IMR-90 (cell line): Measurements from ENCODE around the gene PCYT2. TPM values are rescaled to one million over a fixed set of nuclear protein-coding genes. Genes with fewer than 3 reads are reported as not detected.

ENCODE experiments used
- ATAC-seq: fragments of 200-7000 bp; cut with Tn5 transposase; 2 replicates; pipeline ENCODE4 v1.9.1; 2020; ENCODE audit warnings: low read depth, mild to moderate bottlenecking, moderate library complexity
- BruUV-seq: library from RNA; stranded (reverse); fragments of 400-500 nt; replicated peaks from 2 replicates; lab custom pipeline; 2021; lab: Mats Ljungman, UMichigan
- CTCF ChIA-PET: fragments of 300-600 bp; formaldehyde crosslinking; extraction: SDS; loops from one replicate; lab custom pipeline; 2021; ENCODE audit warnings: antibody characterized with exemption; lab: Yijun Ruan, JAX
- POLR2A ChIA-PET: fragments of 300-600 bp; sonication (Branson Sonifier 250); formaldehyde crosslinking; loops from one replicate; lab custom pipeline; 2022; ENCODE audit warnings: antibody characterized with exemption; ENCODE audit not compliant: unreplicated experiment; lab: Charles Lee
- DNase-seq: peaks from one replicate; pipeline ENCODE4 v3.0.0; 2013
- H2AFZ ChIP-seq: replicated peaks from 2 replicates; pipeline ENCODE3; 2013; ENCODE audit warnings: low read length, mild to moderate bottlenecking; ENCODE audit not compliant: poor library complexity
- H2AK5ac ChIP-seq: 2 replicates; pipeline ENCODE4 v1.6.1; 2013; ENCODE audit warnings: low read depth, low read length, inconsistent platforms
- H2AK9ac ChIP-seq: replicated peaks from 2 replicates; pipeline ENCODE3; 2013; ENCODE audit warnings: mild to moderate bottlenecking, low read depth, low read length, moderate library complexity; ENCODE audit not compliant: poor library complexity
- H2BK120ac ChIP-seq: 2 replicates; pipeline ENCODE4 v1.6.1; 2013; ENCODE audit warnings: low read depth, low read length, inconsistent platforms
- H2BK15ac ChIP-seq: 3 replicates; pipeline ENCODE4 v1.6.1; 2013; ENCODE audit warnings: low read depth, low read length, inconsistent platforms
- H2BK20ac ChIP-seq: 2 replicates; pipeline ENCODE4 v1.6.1; 2013; ENCODE audit warnings: low read depth, mild to moderate bottlenecking, inconsistent platforms, low read length, moderate library complexity
- H2BK5ac ChIP-seq: 2 replicates; pipeline ENCODE4 v1.6.1; 2013; ENCODE audit warnings: mild to moderate bottlenecking, low read depth, low read length, inconsistent platforms; ENCODE audit not compliant: poor library complexity, severe bottlenecking
- H3K14ac ChIP-seq: replicated peaks from 2 replicates; pipeline ENCODE4 v1.6.1; 2013; ENCODE audit warnings: low read depth, low read length, inconsistent platforms
- H3K18ac ChIP-seq: 2 replicates; pipeline ENCODE4 v1.6.1; 2013; ENCODE audit warnings: low read depth, low read length, control low read depth
- H3K23ac ChIP-seq: 2 replicates; pipeline ENCODE4 v1.6.1; 2013; ENCODE audit warnings: low read depth, low read length, inconsistent platforms
- H3K27ac ChIP-seq: 2 replicates; pipeline ENCODE4 v1.5.1; 2013; ENCODE audit warnings: mild to moderate bottlenecking, control low read depth, low read length; ENCODE audit not compliant: insufficient read depth
- H3K27me3 ChIP-seq: 2 replicates; pipeline ENCODE4 v1.6.1; 2013; ENCODE audit warnings: low read length; ENCODE audit not compliant: control insufficient read depth, insufficient read depth
- H3K36me3 ChIP-seq: 2 replicates; pipeline ENCODE4 v1.6.1; 2013; ENCODE audit warnings: low read length, mixed read lengths; ENCODE audit not compliant: control insufficient read depth, insufficient read depth
- H3K4ac ChIP-seq: 2 replicates; pipeline ENCODE4 v1.6.1; 2013; ENCODE audit warnings: low read depth, low read length, inconsistent platforms
- H3K4me1 ChIP-seq: 2 replicates; pipeline ENCODE4 v1.6.1; 2013; ENCODE audit warnings: low read length, mixed read lengths; ENCODE audit not compliant: control insufficient read depth, insufficient read depth
- H3K4me2 ChIP-seq: 2 replicates; pipeline ENCODE4 v1.6.1; 2013; ENCODE audit warnings: low read depth, mild to moderate bottlenecking, control low read depth, low read length, moderate library complexity
- H3K4me3 ChIP-seq: 2 replicates; pipeline ENCODE4 v1.5.1; 2013; ENCODE audit warnings: low read depth, mild to moderate bottlenecking, control low read depth, low read length, moderate library complexity; ENCODE audit not compliant: insufficient read depth
- H3K56ac ChIP-seq: 2 replicates; pipeline ENCODE4 v1.6.1; 2013; ENCODE audit warnings: low read length, inconsistent platforms; ENCODE audit not compliant: insufficient read depth; ENCODE audit errors: extremely low read depth
- H3K79me1 ChIP-seq, 2 experiments: 2 replicates each; pipeline ENCODE4 v1.6.1; 2013; ENCODE audit warnings: low read length in 2 of 2, inconsistent platforms in 1 of 2, low read depth in 1 of 2
- H3K9ac ChIP-seq: 2 replicates; pipeline ENCODE4 v1.6.1; 2013; ENCODE audit warnings: low read depth, low read length, control low read depth
- H3K9me1 ChIP-seq: 2 replicates; pipeline ENCODE4 v1.6.1; 2013; ENCODE audit warnings: low read length, inconsistent platforms; ENCODE audit not compliant: insufficient read depth
- H3K9me3 ChIP-seq: 2 replicates; pipeline ENCODE4 v1.6.1; 2013; ENCODE audit warnings: low read length; ENCODE audit not compliant: control insufficient read depth, insufficient read depth
- H4K20me1 ChIP-seq: 2 replicates; pipeline ENCODE4 v1.6.1; 2013; ENCODE audit warnings: low read length, inconsistent platforms; ENCODE audit not compliant: insufficient read depth
- H4K5ac ChIP-seq: 2 replicates; pipeline ENCODE4 v1.6.1; 2013; ENCODE audit warnings: mild to moderate bottlenecking, low read depth, low read length, control low read depth
- H4K8ac ChIP-seq, 2 experiments: 2 replicates each; pipeline ENCODE4 v1.6.1; 2013; ENCODE audit warnings: low read depth in 2 of 2, low read length in 2 of 2, control low read depth in 1 of 2, inconsistent platforms in 1 of 2
- H4K91ac ChIP-seq: 2 replicates; pipeline ENCODE4 v1.6.1; 2013; ENCODE audit warnings: low read depth, low read length, inconsistent platforms; ENCODE audit not compliant: insufficient read depth
- POLR2A ChIP-seq: IDR thresholded peaks from 2 replicates; pipeline ENCODE4 v1.6.1; 2012; ENCODE audit warnings: mild to moderate bottlenecking, low read depth, low read length
- RCOR1 ChIP-seq: IDR thresholded peaks from 2 replicates; pipeline ENCODE4 v1.6.1; 2012; ENCODE audit warnings: mild to moderate bottlenecking, low read length, improper control_type of control experiment; ENCODE audit not compliant: insufficient replicate concordance
- WGBS, 2 experiments: methylation state at CpG; one replicate each; pipeline versions ENCODE4 v1.1.5 to v1.1.7; 2013; ENCODE audit warnings: missing lambda C conversion rate in 2 of 2; ENCODE audit not compliant: insufficient read length in 1 of 2; ENCODE audit errors: extremely low coverage in 2 of 2; 5-methylcytosine and 5-hydroxymethylcytosine counted together
- dilution Hi-C: fragments of 300-500 bp; cut with HindIII; formaldehyde crosslinking; loops from one replicate; pipeline ENCODE4 v1.14.3; 2018; ENCODE audit warnings: low sequenced_read_pairs; ENCODE audit not compliant: unreplicated experiment
- in situ Hi-C: fragments of 300-500 bp; cut with MboI; formaldehyde crosslinking; loops from 3 replicates; pipeline ENCODE4 v1.14.3; 2019; ENCODE audit warnings: low sequenced_read_pairs, inconsistent platforms, mixed read lengths
- intact Hi-C: fragments of 100-400 bp; cut with micrococcal nuclease; formaldehyde crosslinking; loops from 2 replicates; pipeline ENCODE4 v1.10.0; 2022
- polyA plus RNA-seq, 3 experiments: library from polyadenylated mRNA; depleted of rRNA; stranded (reverse); fragments of >200 nt; gene quantifications; 2 replicates each; pipeline ENCODE4 v1.2.3, GENCODE V29; 2012; ENCODE audit warnings: low replicate concordance in 1 of 3
- total RNA-seq: library from RNA; depleted of rRNA; stranded (reverse); fragments of >200 nt; gene quantifications from 2 replicates; pipeline ENCODE4 v1.2.3, GENCODE V29; 2012
- TF ChIP-seq, protein P1 (sequence below): conservative IDR thresholded peaks from 2 replicates; pipeline ENCODE4 v1.5.1; 2012; ENCODE audit warnings: mild to moderate bottlenecking, low read depth, low read length, improper control_type of control experiment

Gene PCYT2
- total and polyA plus RNA-seq, 2 of the 4 experiments (the other 2 are of a cell fraction) = 37.3 to 38.5 TPM

DNA sequence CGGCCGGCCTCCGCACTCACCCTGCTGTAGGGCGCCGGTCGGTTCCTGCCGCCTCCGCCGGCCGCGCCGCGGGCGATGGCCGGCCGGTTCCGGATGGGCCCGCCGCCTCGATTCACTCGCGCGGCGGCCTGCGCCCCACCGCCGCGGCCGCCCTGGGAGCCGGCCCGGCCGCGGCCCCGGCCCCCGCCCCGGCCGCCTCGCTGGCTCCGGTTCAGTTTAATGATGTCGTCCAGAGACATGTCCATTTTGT, 20.0 kb downstream of the PCYT2 start:
- no peak overlapping the region for H3K4me2 ChIP-seq
- WGBS, 2 experiments = 0% methylated on average over 32 of the region's 40 CpGs; no CpG with 5 or more reads in 1 of the 2 experiments

More for the DNA sequence above, 20.0 kb downstream of the PCYT2 start:
- no peak overlapping the region for H2AK5ac ChIP-seq
- H3K9me1 ChIP-seq = 0 out of 2 replicates have a peak, but pooled peaks cover 4% of the 10 kb centered on the region
- peaks cover 36 to 69% of the 10 kb centered on the region in 2 experiments for H3K79me1 ChIP-seq
- DNase-seq (no peak), ATAC-seq (peak; percentile 9)
- peaks cover 4% of the 10 kb centered on the region; the same call in 1 of the 2 replicates for H3K4me1 ChIP-seq
- intact Hi-C loops (no loop called here), in situ Hi-C loops (no loop called here), dilution Hi-C loops (no loop called here)
- H2AK9ac ChIP-seq = no peak overlapping the region
- H2BK5ac ChIP-seq = peak overlapping the region; percentile 23
- peak overlapping the region; percentile 97 for H3K4me3 ChIP-seq
- H3K27me3 ChIP-seq = no peaks in the 10 kb centered on the region
- peak overlapping the region in 1 of 2 experiments; percentile 69; a peak in 2 of 4 replicates for H4K8ac ChIP-seq
- TF ChIP-seq RCOR1 = no peak
- TF ChIP-seq, protein P1, sequence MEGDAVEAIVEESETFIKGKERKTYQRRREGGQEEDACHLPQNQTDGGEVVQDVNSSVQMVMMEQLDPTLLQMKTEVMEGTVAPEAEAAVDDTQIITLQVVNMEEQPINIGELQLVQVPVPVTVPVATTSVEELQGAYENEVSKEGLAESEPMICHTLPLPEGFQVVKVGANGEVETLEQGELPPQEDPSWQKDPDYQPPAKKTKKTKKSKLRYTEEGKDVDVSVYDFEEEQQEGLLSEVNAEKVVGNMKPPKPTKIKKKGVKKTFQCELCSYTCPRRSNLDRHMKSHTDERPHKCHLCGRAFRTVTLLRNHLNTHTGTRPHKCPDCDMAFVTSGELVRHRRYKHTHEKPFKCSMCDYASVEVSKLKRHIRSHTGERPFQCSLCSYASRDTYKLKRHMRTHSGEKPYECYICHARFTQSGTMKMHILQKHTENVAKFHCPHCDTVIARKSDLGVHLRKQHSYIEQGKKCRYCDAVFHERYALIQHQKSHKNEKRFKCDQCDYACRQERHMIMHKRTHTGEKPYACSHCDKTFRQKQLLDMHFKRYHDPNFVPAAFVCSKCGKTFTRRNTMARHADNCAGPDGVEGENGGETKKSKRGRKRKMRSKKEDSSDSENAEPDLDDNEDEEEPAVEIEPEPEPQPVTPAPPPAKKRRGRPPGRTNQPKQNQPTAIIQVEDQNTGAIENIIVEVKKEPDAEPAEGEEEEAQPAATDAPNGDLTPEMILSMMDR = no peak
- TF ChIP-seq POLR2A = no peak
- H3K23ac ChIP-seq = no peak overlapping the region
- H2BK120ac ChIP-seq = no peak overlapping the region
- H3K18ac ChIP-seq = no peak overlapping the region
- no peak overlapping the region for H2BK20ac ChIP-seq
- H3K56ac ChIP-seq = no peak overlapping the region
- H3K9me3 ChIP-seq = no peaks in the 10 kb centered on the region
- ChIA-PET POLR2A (no interaction called here), CTCF (no interaction called here)
- H2AFZ ChIP-seq = peak overlapping the region; percentile 96
- H4K91ac ChIP-seq = no peak overlapping the region
- H3K4ac ChIP-seq = no peak overlapping the region
- no peak overlapping the region for H4K5ac ChIP-seq
- no peak overlapping the region for H2BK15ac ChIP-seq
- peaks cover 50% of the 10 kb centered on the region for H3K36me3 ChIP-seq
- peaks cover 14% of the 10 kb centered on the region for H4K20me1 ChIP-seq
- H3K9ac ChIP-seq = no peak overlapping the region; the same call in 1 of the 2 replicates
- H3K14ac ChIP-seq = no peak overlapping the region
- peak overlapping the region; percentile 75; the same call in 1 of the 2 replicates for H3K27ac ChIP-seq
- BruUV-seq = no TSS peak
